Fibroblast of pulmonary artery (primary cell): ENCODE measurements around the gene GSG1L.

ENCODE experiments used
- DNase-seq: peaks from one replicate; pipeline ENCODE4 v3.0.0-alpha.2; 2010; ENCODE audit warnings: low read depth
- H3K4me3 ChIP-seq: replicated peaks from 2 replicates; pipeline ENCODE4 v1.5.1; 2011; ENCODE audit warnings: low read depth, mild to moderate bottlenecking, control low read depth, low read length, moderate library complexity
- TF ChIP-seq, protein P1 (sequence below): IDR thresholded peaks from 2 replicates; pipeline ENCODE4 v1.5.1; 2011; ENCODE audit warnings: mild to moderate bottlenecking, control low read depth, low read length, inconsistent platforms; ENCODE audit errors: missing control alignments

The GSG1L gene

DNA sequence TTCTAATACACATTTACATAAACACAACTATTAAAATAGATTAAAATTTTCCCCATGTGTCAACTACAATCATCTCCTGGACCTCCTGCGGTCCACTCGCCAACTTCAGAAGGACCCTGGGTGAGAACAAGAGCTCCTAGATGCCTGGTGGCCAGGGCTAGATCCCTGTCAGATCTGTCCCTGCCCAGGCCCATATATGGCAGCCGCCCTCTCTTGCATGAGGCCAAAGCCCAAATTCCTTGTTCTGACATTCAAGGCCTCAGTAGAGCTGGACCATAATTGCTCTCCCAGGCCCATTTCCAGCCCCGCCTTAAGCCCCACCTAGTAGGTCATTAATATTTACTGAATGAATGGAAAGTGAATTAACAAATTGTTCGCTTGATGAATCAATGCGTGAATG is 275.8 kb downstream of the GSG1L start:
- TF ChIP-seq, protein P1, sequence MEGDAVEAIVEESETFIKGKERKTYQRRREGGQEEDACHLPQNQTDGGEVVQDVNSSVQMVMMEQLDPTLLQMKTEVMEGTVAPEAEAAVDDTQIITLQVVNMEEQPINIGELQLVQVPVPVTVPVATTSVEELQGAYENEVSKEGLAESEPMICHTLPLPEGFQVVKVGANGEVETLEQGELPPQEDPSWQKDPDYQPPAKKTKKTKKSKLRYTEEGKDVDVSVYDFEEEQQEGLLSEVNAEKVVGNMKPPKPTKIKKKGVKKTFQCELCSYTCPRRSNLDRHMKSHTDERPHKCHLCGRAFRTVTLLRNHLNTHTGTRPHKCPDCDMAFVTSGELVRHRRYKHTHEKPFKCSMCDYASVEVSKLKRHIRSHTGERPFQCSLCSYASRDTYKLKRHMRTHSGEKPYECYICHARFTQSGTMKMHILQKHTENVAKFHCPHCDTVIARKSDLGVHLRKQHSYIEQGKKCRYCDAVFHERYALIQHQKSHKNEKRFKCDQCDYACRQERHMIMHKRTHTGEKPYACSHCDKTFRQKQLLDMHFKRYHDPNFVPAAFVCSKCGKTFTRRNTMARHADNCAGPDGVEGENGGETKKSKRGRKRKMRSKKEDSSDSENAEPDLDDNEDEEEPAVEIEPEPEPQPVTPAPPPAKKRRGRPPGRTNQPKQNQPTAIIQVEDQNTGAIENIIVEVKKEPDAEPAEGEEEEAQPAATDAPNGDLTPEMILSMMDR: no peak
- H3K4me3 ChIP-seq: no peak overlapping the region
- DNase-seq: no peak

DNA sequence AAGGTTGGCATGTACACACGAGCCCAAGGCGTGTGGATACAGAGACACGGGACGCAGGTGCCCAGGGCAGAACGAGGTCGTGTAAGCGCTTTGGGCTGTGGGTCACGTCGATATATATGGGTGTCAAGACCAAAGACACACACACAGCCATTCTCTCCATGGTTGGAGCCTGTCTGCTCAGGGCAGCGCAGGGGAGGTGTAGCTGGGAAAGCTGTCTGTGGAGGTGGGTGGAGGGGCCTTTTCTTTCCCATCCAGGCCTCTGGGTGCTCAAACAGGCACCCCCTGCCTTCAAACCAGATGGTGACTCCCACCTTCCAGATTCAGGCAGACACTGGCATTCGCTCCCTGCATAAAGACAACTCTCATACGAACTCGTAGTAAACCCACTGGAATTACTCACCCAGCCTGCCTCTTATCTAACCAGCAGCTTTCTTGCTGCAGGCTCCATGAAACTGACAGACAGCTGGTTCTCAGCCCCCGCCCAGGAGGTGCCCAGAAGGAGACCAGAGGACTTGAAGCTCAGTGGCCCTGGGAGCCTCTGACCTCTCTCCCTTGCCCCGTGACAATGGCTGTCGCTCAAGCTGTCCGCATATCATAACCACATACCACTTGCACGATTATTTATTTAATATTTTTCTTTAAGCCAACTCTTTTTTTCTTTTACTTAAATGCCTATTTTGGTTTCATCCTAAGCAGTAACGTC is 276.4 kb downstream of the GSG1L start:
- H3K4me3 ChIP-seq: no peak overlapping the region
- TF ChIP-seq, protein P1: no peak
- no peak for DNase-seq

DNA sequence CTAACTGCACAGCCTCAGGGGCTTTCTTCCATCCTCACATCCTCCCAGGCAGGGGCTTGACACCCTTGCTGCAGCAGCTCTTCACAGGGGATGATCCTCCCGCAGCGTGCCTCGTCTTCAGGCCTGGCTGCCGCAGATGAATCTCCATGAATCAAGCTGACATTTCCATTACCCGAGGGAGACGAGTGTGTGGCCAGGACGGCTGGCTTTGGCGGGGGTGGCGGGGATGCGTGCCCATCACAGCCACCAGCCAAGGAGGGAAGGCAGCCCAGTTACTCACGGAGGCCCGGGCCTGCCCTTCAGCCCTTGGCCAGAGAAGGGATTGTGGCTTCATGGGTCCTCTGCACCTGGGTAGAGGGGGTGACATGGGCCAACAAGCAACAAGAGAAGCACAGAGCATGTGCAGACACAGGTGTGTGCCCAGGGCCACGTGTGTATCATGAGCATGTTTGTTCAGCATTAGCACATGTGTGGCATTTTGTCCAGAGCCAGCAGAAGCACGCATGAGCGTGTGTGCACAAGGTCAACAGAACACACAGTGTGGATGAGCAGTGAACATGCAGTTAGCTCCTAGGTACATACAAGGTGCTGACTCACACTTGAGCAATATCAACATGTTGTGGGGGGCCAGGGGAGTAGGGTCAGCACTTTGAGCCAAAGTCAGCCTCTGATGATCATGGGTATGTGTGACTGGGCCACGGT is 277.1 kb downstream of the GSG1L start:
- H3K4me3 ChIP-seq: no peak overlapping the region
- TF ChIP-seq, protein P1: no peak
- DNase-seq: no peak

DNA sequence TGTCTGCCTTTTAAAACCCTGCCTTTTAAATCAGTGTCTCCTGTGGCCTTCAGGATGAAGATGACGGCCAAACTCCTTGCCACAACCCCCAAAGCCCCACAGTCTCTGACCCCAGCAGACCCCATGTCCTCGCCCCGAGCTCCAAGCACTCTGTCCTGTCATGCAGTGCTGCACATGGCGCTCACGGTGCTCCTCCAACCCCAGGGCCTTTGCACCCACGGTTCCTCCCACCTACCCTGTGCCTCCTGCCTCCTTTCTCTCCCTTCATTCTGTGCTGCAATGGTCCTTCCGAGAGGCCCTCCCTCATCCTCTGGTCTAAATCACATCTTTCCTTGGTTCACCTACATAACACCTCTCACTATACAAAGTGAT is 278.2 kb downstream of the GSG1L start:
- TF ChIP-seq, protein P1: no peak
- DNase-seq: no peak
- no peak overlapping the region for H3K4me3 ChIP-seq

DNA sequence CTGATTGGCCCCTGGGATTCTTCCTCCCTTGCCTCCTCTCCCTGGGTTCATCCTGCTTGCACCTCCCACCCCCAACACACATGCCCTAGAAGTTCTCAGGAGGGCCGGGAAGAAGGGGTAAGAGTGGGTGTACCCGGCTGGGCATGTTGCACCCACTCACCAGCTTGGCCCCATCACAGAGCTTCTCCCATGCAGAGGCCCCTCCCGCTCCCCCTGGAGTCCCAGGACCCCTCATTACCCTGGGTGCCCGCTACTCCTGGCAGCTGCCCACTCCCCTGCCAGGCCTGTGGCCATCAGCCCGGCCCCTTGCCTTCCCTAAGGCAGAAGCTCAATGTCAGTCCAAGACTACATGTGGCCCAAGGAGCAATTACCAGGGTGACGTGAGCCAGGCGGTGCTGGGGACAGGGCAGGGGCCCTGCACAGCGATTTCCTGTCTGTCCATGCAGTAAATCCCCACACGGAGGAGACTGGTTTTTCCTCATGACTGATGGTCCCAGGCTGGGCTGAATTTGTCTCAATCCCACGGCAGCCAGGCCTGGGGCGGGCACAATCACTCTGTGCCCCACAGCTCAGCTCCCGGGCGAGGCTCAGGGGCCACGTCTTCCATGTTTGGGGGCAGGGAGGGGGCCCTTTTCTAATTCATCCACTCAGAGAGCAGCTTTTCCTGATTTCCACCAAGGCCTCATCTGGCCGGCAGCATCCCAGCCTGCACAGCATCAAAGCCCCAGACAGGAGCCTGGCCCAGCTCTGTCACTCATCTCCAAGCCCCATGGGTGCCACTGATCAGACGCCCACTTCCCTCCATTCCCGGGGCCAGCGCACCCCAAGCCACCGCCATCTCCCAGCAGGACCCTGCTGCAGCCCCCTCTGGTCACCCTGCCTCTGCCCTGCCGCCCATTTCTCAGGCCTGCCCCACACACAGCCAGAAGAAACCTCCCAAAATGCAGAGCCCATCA is 278.9 kb downstream of the GSG1L start:
- DNase-seq: no peak
- TF ChIP-seq, protein P1: no peak
- no peak overlapping the region for H3K4me3 ChIP-seq

DNA sequence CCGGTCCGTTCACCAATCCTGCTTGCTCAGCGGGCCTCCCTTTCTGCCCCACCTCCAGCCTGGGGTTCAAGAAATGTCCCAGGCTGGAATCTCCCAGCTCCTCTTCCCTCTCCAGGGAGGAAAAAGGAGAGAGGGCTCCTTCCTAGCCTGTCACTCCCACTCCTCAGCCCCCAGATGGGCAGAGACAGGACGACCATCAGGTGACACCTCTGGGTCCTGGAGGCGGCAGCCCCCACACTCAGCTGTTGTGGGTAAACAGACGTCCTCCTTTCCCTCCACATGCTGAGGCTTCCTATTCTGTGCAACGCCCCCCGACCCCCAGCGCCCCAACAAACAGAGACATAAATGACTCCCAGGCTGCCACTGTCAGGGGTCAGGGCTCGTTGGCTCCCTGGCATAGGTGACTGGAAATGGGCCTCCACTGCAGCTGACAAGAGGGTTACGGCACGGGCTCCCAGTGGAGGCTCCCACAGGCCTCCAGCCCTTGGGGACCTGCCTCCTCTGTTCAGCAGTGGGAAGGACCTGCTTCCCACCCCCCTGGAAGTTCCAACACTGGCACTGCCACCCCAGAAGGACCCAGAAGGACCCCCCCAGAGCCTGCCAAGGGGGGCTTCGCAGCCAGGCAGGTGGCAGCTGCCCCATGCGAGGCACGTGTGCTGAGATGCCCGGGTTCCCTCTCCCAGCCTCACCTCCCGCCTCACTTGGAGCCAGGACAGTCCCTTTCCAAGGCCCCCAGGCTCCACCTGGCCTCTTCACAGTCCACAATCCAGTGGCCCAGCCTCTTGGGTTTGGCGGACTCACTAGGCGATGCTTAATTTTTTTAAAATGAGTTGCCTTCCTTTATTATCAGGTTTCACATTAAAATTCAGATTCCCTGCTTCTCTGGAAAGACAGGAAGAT is 281.3 kb downstream of the GSG1L start:
- TF ChIP-seq, protein P1: no peak
- H3K4me3 ChIP-seq: no peak overlapping the region
- no peak for DNase-seq
